HEK293 (cell line): Measurements from ENCODE around the gene RTCA.

Experiments
- CTCF ChIA-PET: fragments of 350-600 bp; formaldehyde crosslinking; extraction: SDS; loops from one replicate; lab custom pipeline; 2021; ENCODE audit warnings: antibody characterized with exemption; lab: Yijun Ruan, JAX
- POLR2A ChIA-PET: fragments of 300-600 bp; formaldehyde crosslinking; extraction: SDS; loops from one replicate; lab custom pipeline; 2020; ENCODE audit warnings: antibody characterized with exemption, inconsistent platforms; lab: Yijun Ruan, JAX
- H3K27ac ChIP-seq: fragments of 200-500 bp; sonication (Bioruptor generic); 2 replicates; pipeline ENCODE4 v1.5.1; 2014; ENCODE audit warnings: low read depth, low read length, control low read depth, inconsistent platforms; ENCODE audit errors: extremely low read depth
- H3K36me3 ChIP-seq, 2 experiments: fragments of 200-500 bp in 1 of 2; sonication (Bioruptor generic) in 1 of 2; 1 replicate in 1 of 2; 2 replicates in 1 of 2; pipeline ENCODE4 v1.5.1; 2014 to 2017; ENCODE audit warnings: inconsistent platforms in 2 of 2, low read length in 2 of 2; ENCODE audit not compliant: control insufficient read depth in 2 of 2, insufficient read depth in 1 of 2
- H3K4me1 ChIP-seq: fragments of 200-500 bp; sonication (Bioruptor generic); 2 replicates; pipeline ENCODE4 v1.5.1; 2014; ENCODE audit warnings: mild to moderate bottlenecking, low read length, inconsistent platforms; ENCODE audit not compliant: control insufficient read depth, insufficient read depth
- H3K4me3 ChIP-seq: 2 replicates; pipeline ENCODE4 v1.5.1; 2011; ENCODE audit warnings: low read depth, mild to moderate bottlenecking, control low read depth, low read length, moderate library complexity
- H3K9me3 ChIP-seq: fragments of 200-500 bp; sonication (Bioruptor generic); 2 replicates; pipeline ENCODE4 v1.5.1; 2014; ENCODE audit warnings: low read depth, low read length, inconsistent platforms; ENCODE audit not compliant: control insufficient read depth, insufficient read depth
- PRDM1 ChIP-seq: fragments of 450-650 bp; formaldehyde crosslinking; IDR thresholded peaks from 2 replicates; pipeline ENCODE4; 2016; ENCODE audit warnings: missing biosample characterization, missing genetic modification characterization
- PRDM10 ChIP-seq: fragments of 450-650 bp; formaldehyde crosslinking; IDR thresholded peaks from 2 replicates; pipeline ENCODE4 v1.5.1; 2016; ENCODE audit warnings: missing biosample characterization, missing genetic modification characterization
- PRDM2 ChIP-seq: fragments of 450-650 bp; formaldehyde crosslinking; IDR thresholded peaks from 2 replicates; pipeline ENCODE4 v1.5.1; 2016; ENCODE audit warnings: missing biosample characterization, missing genetic modification characterization, borderline replicate concordance
- ZBTB11 ChIP-seq: fragments of 450-650 bp; formaldehyde crosslinking; conservative IDR thresholded peaks from 2 replicates; pipeline ENCODE4 v1.5.1; 2016; ENCODE audit warnings: low read depth, missing biosample characterization, missing genetic modification characterization
- ZFP69B ChIP-seq: fragments of 450-650 bp; formaldehyde crosslinking; IDR thresholded peaks from 2 replicates; pipeline ENCODE4 v1.5.1; 2016; ENCODE audit warnings: missing biosample characterization, missing genetic modification characterization
- ZNF155 ChIP-seq: fragments of 450-650 bp; formaldehyde crosslinking; IDR thresholded peaks from 2 replicates; pipeline ENCODE4 v1.5.1; 2016; ENCODE audit warnings: missing biosample characterization, missing genetic modification characterization
- ZNF239 ChIP-seq: fragments of 450-650 bp; formaldehyde crosslinking; IDR thresholded peaks from 2 replicates; pipeline ENCODE4 v1.5.1; 2016; ENCODE audit warnings: missing biosample characterization, missing genetic modification characterization
- ZNF558 ChIP-seq: fragments of 450-650 bp; formaldehyde crosslinking; IDR thresholded peaks from 2 replicates; pipeline ENCODE4 v1.5.1; 2016; ENCODE audit warnings: missing biosample characterization, missing genetic modification characterization
- ZNF610 ChIP-seq: fragments of 450-650 bp; formaldehyde crosslinking; IDR thresholded peaks from 2 replicates; pipeline ENCODE4 v1.5.1; 2016; ENCODE audit warnings: missing biosample characterization, missing genetic modification characterization, borderline replicate concordance
- ZNF768 ChIP-seq: fragments of 450-650 bp; formaldehyde crosslinking; IDR thresholded peaks from 2 replicates; pipeline ENCODE4 v1.5.1; 2018; ENCODE audit warnings: missing biosample characterization, mild to moderate bottlenecking, missing genetic modification characterization
- ZNF785 ChIP-seq: fragments of 450-650 bp; formaldehyde crosslinking; IDR thresholded peaks from 2 replicates; pipeline ENCODE4 v1.5.1; 2016; ENCODE audit warnings: missing biosample characterization, missing genetic modification characterization
- ZNF791 ChIP-seq: fragments of 450-650 bp; formaldehyde crosslinking; IDR thresholded peaks from 2 replicates; pipeline ENCODE4 v1.5.1; 2016; ENCODE audit warnings: missing biosample characterization, missing genetic modification characterization

The RTCA gene

GRCh38 chr1:100298512-100298911, 32.5 kb downstream of the RTCA start:
- no peaks in the 10 kb centered on the region for H3K9me3 ChIP-seq
- no peak for TF ChIP-seq ZNF239 (tag by site-specific recombination)
- TF ChIP-seq ZNF155 = no peak
- TF ChIP-seq PRDM2 (tag by site-specific recombination) = no peak
- TF ChIP-seq ZNF791 = no peak
- no peak for TF ChIP-seq ZNF768 (tag by site-specific recombination)
- no peak for TF ChIP-seq ZNF610 (tag by site-specific recombination)
- TF ChIP-seq ZFP69B (tag by site-specific recombination) = no peak
- no peak for TF ChIP-seq ZNF558
- no peak for TF ChIP-seq PRDM10 (tag by site-specific recombination)
- TF ChIP-seq ZBTB11 (tag by site-specific recombination) = no peak
- H3K27ac ChIP-seq = no peak overlapping the region
- H3K4me1 ChIP-seq = no peaks in the 10 kb centered on the region
- POLR2A ChIA-PET = interaction anchor here (0.6 kb wide), 1 partner anchor 613 kb away, joined by 3 read pairs; no protein-coding TSS in a partner anchor
- CTCF ChIA-PET = interaction anchor here (1.0 kb wide), 1 partner anchor 161 kb away, joined by 5 read pairs; no protein-coding TSS in a partner anchor
- peaks cover 0 to 4% of the 10 kb centered on the region in 2 experiments; a peak in 2 of 3 replicates for H3K36me3 ChIP-seq
- H3K4me3 ChIP-seq = no peak overlapping the region

- no peaks in the 10 kb centered on the region for H3K9me3 ChIP-seq
- H3K27ac ChIP-seq = no peak overlapping the region
- ChIA-PET POLR2A (no interaction called here), CTCF (no interaction called here)
- H3K4me3 ChIP-seq = no peak overlapping the region
- no peaks in the 10 kb centered on the region for H3K4me1 ChIP-seq
- TF ChIP-seq ZNF785 (no peak), ZBTB11 (tag by site-specific recombination) (no peak), PRDM1 (tag by site-specific recombination) (peak; percentile 91)
- no peaks in the 10 kb centered on the region; a peak in 1 of 3 replicates for H3K36me3 ChIP-seq
These were observed 33.7 kb downstream of the RTCA start for GRCh38 chr1:100299521-100300222.
